Osteocyte (in vitro differentiated cells): ENCODE measurements around the gene SERPING1. TPM values are rescaled to one million over a fixed set of nuclear protein-coding genes. Genes with fewer than 3 reads are reported as not detected.
A peak's percentile ranks its signal among the peaks of the same experiment; 100 is the strongest.

Experiments used
- DNase-seq: peaks from one replicate; pipeline ENCODE4 v3.0.0; 2021; ENCODE audit warnings: mixed read lengths; ENCODE audit not compliant: unreplicated experiment; ENCODE audit errors: extremely low spot score
- H3K27ac Mint-ChIP-seq: one replicate; pipeline ENCODE4 v1.8.0; 2021; ENCODE audit warnings: mild to moderate bottlenecking, mixed read lengths; ENCODE audit not compliant: unreplicated experiment
- H3K27me3 Mint-ChIP-seq: one replicate; pipeline ENCODE4 v1.8.0; 2021; ENCODE audit warnings: mixed read lengths; ENCODE audit not compliant: unreplicated experiment
- H3K36me3 Mint-ChIP-seq: one replicate; pipeline ENCODE4 v1.8.0; 2021; ENCODE audit warnings: mixed read lengths; ENCODE audit not compliant: unreplicated experiment
- H3K4me1 Mint-ChIP-seq: one replicate; pipeline ENCODE4 v1.8.0; 2021; ENCODE audit warnings: mixed read lengths; ENCODE audit not compliant: unreplicated experiment
- H3K4me3 Mint-ChIP-seq: one replicate; pipeline ENCODE4 v1.8.0; 2021; ENCODE audit warnings: mild to moderate bottlenecking, moderate library complexity, mixed read lengths; ENCODE audit not compliant: unreplicated experiment
- H3K9me3 Mint-ChIP-seq: one replicate; pipeline ENCODE4 v1.8.0; 2021; ENCODE audit warnings: mixed read lengths; ENCODE audit not compliant: unreplicated experiment
- CTCF ChIP-seq: fragments of 200-600 bp; sonication (generic); IDR thresholded peaks from 2 replicates; pipeline ENCODE4 v1.5.0; 2021; ENCODE audit warnings: antibody characterized with exemption, mild to moderate bottlenecking, moderate library complexity
- total RNA-seq: library from RNA; stranded (reverse); gene quantifications from 2 replicates; pipeline ENCODE4 v1.2.1, GENCODE V29; 2021

SERPING1 gene
- total RNA-seq, 1 donor from 2014 or later: 21.9 TPM

- H3K9me3 Mint-ChIP-seq: no peaks in the 10 kb centered on the region
- peak overlapping the region; percentile 63 for H3K27ac Mint-ChIP-seq
- H3K27me3 Mint-ChIP-seq: peaks cover 8% of the 10 kb centered on the region
- H3K36me3 Mint-ChIP-seq: no peaks in the 10 kb centered on the region
- no peak for DNase-seq
- peaks cover 52% of the 10 kb centered on the region for H3K4me1 Mint-ChIP-seq
- H3K4me3 Mint-ChIP-seq: peak overlapping the region; percentile 92
- TF ChIP-seq CTCF: no peak
These were observed 42.7 kb downstream of the SERPING1 start for GRCh38 chr11:57640068-57640800.

- peak overlapping the region; percentile 23 for H3K27ac Mint-ChIP-seq
- DNase-seq: no peak
- H3K4me1 Mint-ChIP-seq: peaks cover 60% of the 10 kb centered on the region
- peak; percentile 63 for TF ChIP-seq CTCF
- no peaks in the 10 kb centered on the region for H3K9me3 Mint-ChIP-seq
- H3K4me3 Mint-ChIP-seq: no peak overlapping the region
- no peaks in the 10 kb centered on the region for H3K36me3 Mint-ChIP-seq
- peaks cover 16% of the 10 kb centered on the region for H3K27me3 Mint-ChIP-seq
These were observed 43.7 kb downstream of the SERPING1 start for GRCh38 chr11:57641011-57641807.

- Mint-ChIP-seq H3K9me3 (no peaks in the 10 kb centered on the region), H3K27ac (no peak overlapping the region), H3K27me3 (peaks cover 42% of the 10 kb centered on the region), H3K4me3 (no peak overlapping the region), H3K4me1 (peaks cover 73% of the 10 kb centered on the region), H3K36me3 (no peaks in the 10 kb centered on the region)
- TF ChIP-seq CTCF: no peak
- no peak for DNase-seq
These were observed 46.3 kb downstream of the SERPING1 start for GRCh38 chr11:57643802-57644201.

- peak; percentile 89 for TF ChIP-seq CTCF
- peaks cover 53% of the 10 kb centered on the region for H3K27me3 Mint-ChIP-seq
- no peaks in the 10 kb centered on the region for H3K36me3 Mint-ChIP-seq
- no peak overlapping the region for H3K4me3 Mint-ChIP-seq
- peak; percentile 93 for DNase-seq
- no peaks in the 10 kb centered on the region for H3K9me3 Mint-ChIP-seq
- no peak overlapping the region for H3K27ac Mint-ChIP-seq
- peaks cover 73% of the 10 kb centered on the region for H3K4me1 Mint-ChIP-seq
These were observed 47.5 kb downstream of the SERPING1 start for GRCh38 chr11:57644748-57645688.
